HG03175 (cell line): ENCODE data around the gene NOSIP.

Source experiments
- ATAC-seq: cut with Tn5 transposase; IDR thresholded peaks from one replicate; pipeline ENCODE4 v1.9.1; 2021; ENCODE audit warnings: mild to moderate bottlenecking, moderate library complexity; ENCODE audit not compliant: unreplicated experiment

The NOSIP gene

DNA sequence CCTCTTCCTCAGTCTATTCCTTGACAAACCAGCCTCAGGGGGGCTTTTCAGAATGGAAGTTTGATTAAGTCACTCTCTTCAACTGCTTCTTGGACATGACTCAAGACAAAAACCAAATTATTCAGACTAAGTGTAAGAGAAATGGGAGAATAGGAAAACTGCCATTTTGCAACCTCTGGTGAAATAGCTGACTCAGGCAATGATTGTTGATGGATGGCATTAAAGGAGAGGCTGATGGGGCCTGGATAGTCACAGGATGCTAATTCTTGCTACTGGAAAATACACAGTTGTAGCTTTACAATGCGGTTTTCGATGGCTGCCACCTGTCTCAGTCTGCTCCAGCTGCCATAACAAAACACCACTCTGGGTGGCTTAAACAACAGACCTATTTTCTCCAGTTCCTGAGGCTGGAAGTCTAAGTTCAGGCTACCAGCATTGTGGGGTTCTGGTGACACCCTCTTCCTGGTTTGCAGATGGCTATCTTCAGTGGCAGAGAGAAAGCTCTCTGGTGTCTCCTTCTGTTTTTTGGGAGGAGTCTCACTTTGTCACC lies 6.1 kb downstream of the NOSIP start:
- ATAC-seq = no peak

DNA sequence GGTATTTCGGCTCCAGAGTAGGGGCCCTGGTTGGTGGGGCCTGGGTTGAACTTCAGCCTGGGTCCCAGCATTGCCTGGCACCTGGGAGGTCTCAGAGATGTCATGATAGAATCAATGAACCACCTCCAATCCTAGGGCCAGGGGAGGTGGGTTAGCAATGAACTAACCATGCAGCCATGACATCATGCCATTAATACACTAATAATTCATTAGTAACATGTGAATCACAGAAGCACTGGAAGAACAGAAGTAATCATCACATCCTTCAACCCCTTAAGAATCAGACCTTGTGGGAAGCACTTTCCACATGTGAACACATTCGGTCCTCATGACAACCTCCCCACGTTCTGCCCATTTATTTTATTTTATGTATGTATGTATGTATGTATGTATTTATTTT lies 6.9 kb downstream of the NOSIP start:
- no peak for ATAC-seq

DNA sequence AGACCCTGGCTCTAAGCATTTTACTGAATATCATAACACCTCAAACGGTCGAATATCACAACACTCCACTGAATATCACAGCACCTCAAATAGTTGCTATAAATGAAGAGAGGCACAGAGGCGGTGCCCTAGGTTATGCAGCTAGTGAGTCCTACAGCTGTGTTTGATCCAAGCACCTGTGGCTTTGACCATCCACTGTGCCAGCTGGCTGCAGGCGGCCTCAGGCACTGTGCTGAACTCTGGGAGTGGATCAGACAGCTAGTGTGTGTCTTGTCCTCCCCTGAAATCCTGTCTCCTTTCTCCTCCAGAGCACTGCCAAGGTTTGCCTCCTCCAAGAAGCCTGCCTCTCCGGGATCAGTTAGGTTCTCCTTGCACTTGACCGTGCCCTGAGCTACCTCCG lies 7.3 kb downstream of the NOSIP start:
- no peak for ATAC-seq

DNA sequence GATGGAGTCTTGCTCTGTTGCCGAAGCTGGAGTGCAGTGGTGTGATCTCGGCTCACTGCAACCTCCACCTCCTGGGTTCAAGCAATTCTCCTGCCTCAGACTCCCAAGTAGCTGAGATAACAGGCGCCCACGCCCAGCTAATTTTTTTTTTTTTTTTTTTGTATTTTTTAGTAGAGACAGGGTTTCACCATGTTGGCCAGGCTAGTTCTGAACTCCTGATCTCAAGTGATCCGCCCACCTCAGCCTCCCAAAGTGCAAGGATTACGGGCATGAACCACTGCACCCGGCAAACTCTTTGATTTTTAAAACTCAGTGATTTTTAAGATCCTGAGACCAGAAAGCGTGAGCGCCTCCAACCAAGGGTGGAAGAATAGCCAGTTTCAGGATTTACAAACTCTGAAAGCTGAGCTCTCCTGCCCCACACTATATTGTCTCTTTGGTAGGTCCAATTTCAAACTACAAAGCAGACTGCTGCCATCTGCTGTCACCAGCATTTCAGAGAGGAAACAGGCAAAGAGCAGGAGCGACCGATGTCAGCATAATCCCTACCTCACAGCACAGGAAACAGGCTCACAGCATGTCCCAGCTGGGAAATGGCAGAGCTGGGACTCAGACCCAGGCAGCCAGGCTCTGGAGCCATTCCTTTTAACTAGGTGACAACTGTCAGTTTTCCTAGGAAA lies 9.2 kb downstream of the NOSIP start:
- no peak for ATAC-seq

DNA sequence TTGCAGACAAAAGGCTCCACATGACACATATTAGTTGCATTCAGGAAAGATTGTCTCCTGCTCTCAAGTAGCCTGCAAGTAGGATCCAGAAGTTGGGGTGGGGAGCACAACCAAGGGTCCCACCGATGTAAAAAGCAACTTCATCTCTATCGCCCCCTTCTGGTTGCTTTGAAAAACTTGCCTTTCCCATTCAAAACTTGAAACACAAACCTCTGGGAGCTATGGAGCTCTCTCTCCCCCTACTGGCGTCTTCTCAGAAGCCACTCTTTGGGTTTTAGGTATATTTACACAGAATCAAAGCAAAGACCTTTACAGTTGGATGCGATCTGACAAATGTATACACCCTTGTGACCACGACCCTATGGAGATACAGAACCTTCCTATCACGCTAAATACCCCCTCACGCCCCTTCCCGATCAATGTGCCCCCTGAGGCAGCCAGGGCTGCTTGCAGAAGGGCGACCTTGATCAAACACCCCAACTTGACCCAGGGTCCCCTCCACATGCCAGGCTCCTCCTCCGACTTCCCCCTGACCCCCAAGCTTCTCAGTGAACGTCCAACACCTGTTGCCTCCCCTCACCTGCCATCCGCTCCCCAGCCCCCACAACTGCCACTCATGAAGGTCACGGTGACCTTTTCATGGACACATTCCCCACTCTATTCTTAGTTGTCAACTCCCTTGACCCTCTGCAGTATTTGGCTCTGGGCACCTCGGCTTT lies 10.1 kb downstream of the NOSIP start:
- no peak for ATAC-seq

DNA sequence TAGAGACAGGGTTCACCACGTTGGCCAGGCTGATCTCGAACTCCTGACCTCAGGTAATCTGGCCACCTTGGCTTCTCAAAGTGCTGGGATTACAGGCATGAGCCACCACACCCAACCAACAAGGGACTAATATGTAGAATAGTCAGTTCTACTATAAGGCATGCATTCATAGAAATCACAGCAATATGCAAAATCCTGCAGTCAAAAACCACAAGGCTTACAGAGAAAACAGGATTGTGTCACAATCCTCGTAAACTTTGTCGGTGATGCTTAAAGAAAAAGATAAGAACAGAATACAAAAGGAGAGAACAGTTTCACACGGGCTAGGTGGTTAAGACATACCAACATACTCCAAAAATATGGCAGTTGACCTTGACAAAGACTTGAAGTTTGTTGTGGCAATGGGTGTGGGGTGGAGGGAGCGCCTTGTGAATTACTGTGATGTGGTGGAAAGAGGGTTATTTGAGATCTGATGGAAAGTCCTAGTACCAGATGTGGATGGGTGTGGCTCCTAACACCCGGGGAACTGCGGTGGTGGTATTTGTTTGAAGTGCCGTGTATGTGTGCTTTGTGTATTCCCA lies 12.4 kb downstream of the NOSIP start:
- ATAC-seq = no peak

DNA sequence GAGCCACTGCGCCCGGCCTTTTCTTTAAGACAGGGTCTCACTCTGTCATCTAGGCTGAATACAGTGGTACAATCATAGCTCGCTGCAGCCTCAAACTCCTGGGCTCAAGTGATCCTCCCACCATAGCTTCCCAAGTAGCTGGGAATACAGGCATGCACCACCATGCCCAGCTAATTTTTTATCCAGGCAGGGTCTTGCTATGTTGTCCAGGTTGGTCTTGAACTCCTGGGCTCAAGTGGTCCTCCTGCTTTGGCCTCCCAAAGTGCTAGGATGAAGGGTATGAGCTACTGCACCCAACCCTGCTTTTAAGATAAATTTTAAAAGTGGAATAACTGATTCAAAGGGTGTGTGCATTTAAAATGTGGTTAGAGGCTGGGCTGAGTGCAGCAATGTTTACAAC lies 14.1 kb downstream of the NOSIP start:
- no peak for ATAC-seq

DNA sequence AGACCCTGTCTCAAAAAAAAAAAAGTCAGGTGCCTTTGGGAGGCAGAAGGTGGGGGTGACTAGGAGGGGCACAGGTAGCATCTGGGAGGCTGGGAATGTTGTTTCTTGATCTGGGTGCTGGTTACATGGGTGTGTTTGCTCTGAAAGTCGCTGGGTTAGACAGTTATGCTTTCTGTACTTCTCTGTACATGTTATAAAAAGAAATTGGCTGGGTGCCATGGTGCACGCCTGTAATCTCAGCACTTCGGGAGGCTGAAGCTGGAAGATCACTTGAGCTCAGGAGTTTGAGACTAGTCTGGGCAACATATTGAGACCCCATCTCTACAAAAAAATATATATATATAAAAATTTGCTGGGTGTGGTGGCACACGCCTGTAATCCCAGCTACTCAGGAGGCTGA lies 15.1 kb downstream of the NOSIP start:
- ATAC-seq = no peak

DNA sequence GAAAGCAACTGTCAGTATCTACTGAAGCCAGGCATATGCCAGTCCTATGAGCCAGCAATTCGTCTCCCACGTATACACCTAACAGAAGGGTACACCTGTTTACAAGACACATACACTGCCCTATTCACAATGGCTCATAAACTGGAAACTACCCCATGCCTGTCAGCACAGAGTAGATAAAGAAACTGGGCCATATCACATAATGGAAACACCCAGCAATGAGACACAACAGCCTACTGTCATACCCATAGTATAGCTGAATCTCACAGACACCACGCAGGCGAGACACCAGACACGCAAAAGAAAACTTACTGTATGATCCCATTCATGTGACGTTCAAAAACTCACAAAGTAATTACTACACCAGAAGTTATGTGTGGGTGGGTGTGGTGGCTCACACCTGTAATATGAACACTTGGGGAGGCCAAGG lies 15.7 kb downstream of the NOSIP start:
- no peak for ATAC-seq

DNA sequence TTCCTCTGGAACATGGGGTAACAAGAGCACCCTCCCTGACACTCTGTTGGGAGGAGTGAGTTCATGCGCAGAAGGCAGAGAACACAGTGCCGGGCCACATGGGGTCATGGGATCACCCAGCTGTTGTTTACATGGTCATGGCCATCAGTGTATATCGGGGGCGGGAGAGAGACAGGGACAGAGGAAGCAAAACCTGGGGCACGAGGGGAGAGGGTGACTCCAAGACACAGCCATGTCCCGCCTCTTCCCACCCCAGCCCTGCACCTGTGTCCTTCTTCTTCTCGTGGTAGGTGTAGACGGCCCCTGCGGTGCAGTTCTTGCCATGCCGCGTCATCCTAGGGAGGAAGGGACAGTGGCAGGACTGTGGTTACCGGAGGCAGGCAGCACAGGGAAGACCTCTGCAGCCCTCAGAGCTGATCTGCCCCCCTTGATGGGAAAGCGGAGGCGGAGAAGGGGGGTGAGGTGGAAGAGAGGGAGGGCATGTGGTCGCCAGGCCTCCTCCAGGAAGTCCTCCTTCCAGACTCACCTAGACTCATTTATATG lies 19.9 kb downstream of the NOSIP start:
- no peak for ATAC-seq

DNA sequence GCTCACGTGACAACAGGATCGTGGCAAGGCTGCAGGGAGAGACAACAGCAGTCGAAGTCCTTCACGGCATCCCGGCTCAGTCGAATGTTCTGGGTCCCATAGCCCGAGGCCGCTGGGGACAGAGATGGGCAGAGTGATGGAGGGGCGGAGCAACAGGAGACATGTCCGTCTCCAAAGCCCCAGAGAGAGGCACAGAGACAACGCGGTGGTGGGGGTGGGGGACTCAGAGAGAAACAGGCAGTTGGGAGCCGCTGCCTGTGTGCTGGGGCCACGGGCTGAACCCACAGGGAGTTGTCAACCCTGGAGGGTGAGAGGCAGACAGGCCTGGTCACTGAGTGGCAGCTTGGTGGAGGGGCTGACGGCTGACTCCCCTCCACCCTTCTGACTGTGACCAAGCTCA lies 20.4 kb downstream of the NOSIP start:
- no peak for ATAC-seq

DNA sequence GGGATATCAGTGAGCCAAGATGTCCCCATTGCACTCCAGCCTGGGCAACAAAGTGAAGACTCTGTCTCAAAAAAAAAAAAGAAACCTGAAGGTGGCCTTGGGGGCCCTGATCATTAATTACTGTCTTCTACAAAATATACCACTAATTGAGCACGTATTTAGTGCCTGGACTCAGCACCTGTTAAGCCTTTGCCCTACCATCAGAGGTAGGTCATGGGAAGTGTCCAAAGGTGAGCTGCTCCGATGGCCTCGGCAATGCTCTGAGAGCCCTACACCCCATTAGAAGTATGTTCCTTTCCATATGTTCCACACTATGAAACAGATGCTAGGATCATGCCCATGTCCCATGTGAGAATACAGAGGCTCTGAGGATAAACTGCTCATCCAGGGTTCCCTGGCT lies 20.9 kb downstream of the NOSIP start:
- ATAC-seq = no peak

DNA sequence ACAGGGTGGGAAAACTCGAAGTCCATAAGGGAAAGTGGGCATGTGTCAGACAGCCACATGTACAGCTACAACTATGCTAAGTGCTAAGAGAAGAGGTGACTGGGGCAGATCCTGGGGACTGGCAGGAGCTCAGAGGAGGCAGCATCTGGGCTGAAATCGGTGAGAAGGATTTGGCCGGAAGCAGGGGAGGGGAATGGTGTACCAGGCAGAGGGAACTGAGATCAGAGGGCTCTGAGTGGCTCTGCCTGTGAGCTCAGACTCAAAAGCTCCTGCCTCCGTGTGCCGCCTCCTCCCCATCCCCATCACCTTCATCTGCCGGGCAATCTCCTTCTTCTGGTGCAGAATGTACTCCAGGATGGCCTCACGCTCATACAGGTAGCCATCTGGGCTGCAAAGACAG lies 21.8 kb downstream of the NOSIP start:
- ATAC-seq = no peak

DNA sequence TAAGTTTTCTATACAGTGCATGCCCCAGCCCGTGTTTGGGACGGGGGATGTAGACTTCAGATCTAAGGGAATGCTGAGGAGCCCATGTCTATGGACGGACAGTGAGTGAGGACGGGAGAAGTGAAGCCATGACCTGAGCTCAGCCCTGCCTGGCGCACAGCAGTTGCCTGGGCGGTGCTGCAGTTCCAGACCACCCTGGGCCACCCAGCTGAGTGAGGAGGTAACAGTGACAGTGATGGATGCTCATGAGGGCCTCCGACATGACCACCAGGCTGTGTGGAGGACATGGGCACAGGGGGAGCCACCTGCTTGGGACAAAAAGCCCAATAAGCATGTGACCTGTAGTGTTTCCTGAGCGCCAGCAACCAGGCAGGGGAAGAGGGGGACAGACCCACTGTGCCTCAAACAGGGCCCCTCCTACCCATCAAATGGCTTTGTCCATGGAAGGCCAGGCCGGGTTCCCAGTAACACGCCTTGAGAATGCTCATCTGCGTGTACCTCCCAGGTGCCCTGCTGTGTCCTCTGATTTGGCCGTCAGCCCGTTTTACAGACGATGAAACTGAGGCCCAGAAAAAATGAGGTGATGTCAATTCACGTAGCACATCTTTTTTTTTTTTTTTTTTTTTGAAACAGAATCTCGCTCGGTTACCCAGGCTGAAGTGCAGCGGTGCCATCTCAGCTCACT lies 22.6 kb downstream of the NOSIP start:
- ATAC-seq = no peak

DNA sequence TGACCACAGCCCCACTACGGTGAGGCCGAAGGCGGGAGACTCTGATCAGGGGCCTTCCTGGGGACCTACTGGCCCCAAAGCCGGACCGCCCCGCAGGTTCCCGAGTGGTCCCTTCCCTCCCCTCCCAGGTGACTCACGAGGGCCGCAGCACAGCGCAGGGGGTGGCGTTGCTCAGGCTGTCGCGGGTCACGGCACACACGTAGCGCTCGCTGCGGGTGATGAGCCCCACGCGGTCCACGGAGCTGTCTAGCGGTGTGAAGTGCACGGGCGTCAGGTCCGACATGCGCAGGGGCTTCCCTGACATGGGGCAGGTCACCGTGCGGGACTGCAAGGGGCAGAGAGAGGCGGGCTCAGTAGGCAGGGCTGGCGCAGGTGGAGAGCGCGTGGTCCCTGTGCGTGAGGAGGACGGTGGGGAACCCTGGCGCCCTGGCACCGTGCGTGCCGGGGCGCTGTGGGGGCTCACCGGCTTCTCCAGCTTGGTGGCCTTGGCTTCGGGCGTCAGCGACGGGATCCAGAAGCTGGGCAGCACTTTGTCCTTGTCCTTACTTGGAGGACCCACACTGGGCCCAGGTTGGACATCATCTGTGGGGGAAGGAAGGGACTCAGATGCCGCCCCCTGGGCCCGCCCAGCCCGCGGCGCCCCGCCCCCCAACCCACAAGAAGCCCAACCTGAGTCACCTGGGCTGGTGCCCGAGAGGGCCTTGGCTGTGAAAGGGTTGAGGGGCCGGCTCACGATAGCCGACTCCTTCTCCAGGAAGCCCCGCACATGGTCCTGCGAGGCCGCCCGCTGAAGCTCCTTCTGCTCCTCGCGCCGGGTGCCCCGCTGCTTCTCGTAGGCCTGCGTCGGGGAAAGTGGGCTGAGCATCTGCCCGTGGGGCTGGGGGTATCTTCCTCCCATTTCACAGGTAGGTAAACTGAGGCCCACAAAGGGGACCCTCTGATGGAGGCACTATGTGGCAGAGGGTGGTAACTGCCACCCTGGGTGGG lies 23.7 kb downstream of the NOSIP start:
- ATAC-seq = no peak

DNA sequence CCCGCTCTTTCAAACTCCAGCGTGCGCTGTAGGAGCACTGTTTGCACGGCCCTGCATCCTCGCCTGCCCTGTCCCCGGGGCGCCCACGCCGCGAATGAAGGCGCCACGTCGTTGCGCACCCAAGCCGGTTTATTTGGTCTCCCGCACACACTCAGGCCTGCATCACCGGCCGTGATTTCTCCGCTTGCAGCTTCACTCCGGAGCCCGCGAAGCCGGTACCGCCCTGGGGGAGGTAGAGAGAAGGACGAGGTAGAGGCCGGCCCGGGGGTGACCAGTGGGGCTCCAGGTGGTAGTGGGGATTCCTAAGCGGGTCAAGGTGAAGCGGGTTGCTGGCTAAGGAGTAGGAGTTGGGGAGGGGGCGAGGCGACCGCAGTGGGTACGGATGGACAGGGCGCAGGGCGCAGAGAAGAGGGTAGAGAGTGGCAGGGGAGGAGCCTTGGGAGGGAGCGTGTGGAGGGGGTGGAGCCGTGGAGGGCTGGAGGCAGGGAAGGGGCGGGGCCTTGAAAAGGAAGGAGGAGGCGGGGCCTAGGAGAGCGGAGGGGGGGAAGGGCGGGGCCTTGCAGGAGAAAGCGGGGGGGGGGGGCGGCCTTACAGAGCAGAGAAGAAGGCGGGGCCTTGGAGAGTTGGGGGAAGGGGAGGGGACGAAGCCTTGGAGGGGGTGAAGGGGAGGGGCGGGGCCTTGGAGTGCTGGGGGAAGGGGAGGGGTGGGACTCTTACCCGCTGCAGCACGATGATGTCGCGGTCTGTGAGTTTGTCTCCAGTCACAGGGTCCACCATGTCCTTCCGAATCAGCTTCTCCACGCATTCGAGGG lies 24.6 kb downstream of the NOSIP start:
- ATAC-seq = no peak

DNA sequence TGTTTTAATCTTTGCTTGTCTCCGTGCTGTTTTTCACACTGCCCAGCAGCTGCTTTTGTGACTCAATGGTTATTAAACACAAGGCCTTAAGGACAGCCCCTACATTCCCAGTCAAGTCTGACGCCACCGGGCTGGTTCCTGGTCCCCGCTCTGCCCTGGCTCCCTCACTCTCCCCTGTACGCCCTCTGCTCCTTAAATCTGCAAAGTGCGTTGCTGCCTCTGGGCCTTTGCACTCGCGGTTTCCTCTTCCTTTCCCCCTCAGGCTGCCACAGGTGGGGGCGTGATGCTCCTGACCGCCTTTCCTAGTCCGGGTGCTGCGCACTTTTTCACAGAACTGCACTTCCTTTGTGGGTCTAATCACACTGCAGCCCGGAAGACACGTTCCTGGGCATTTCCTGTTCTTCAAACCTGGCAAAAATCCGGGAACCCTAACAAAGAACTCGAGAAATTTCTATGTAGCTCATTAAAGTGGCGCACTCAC lies 25.6 kb downstream of the NOSIP start:
- ATAC-seq = no peak

DNA sequence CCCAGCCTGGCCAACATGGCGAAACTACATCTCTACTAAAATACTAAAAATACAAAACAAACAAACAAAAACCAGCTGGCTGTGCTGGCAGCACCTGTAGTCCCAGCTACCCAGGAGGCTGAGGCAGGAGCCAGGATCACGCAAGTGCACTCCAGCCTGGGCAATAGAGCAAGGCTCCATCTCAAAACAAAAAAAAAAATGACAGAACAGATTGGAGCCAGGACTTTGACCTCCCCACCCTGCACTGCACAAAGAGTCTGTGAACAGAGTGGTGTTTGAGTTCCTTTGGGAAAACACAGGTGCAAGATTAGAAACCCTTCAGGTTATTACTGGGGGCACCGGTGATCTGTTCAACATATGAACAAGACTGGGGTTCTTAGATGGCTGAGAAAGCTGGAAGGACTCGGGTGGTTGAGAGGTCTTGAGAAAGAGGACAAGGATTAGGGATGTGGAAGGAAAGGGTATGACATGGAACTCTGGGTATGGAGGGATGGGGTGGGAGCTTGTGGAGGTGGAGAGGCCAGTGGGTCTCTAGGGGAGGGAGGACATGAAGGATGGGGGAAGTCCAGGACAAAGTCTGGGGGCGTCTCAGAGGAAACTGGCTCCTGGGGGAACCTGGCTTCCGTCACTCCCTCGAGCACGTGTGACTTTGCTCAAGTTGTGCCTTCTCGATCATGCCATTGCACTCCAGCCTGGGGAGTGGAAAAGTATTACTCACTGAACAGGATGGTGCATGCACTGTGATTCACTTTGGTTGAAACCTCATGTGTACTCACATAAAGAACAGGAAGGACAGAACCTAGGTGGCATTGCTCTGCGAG lies 26.7 kb downstream of the NOSIP start:
- no peak for ATAC-seq
